Thymus (tissue), 14 donors: ENCODE results near the gene VANGL1. TPM values are rescaled to one million over a fixed set of nuclear protein-coding genes. Genes with fewer than 3 reads are reported as not detected.

ENCODE experiments used
- DNase-seq, 9 donors: peaks; one replicate each; pipeline ENCODE4 v3.0.0-alpha.2; 2013; ENCODE audit warnings: low spot score in 9 of 9, low read depth in 6 of 9, missing footprints in 1 of 9
- H3K27ac ChIP-seq, 2 donors: one replicate each; pipeline ENCODE4 v1.5.1; 2013; ENCODE audit warnings: control low read depth in 1 of 2, low read depth in 1 of 2, low read length in 1 of 2, mild to moderate bottlenecking in 1 of 2, moderate library complexity in 1 of 2
- H3K27me3 ChIP-seq, 2 donors: one replicate each; pipeline ENCODE4 v1.5.1; 2013; ENCODE audit warnings: low read length in 1 of 2; ENCODE audit not compliant: control insufficient read depth in 2 of 2, insufficient read depth in 1 of 2
- H3K36me3 ChIP-seq, 2 donors: one replicate each; pipeline ENCODE4 v1.5.1; 2013; ENCODE audit warnings: low read length in 1 of 2, mild to moderate bottlenecking in 1 of 2, moderate library complexity in 1 of 2; ENCODE audit not compliant: control insufficient read depth in 2 of 2, insufficient read depth in 2 of 2
- H3K4me1 ChIP-seq, 2 donors: one replicate each; pipeline ENCODE4 v1.5.1; 2013; ENCODE audit warnings: low read length in 2 of 2; ENCODE audit not compliant: control insufficient read depth in 2 of 2, insufficient read depth in 2 of 2
- H3K4me3 ChIP-seq, 2 donors: one replicate each; pipeline ENCODE4 v1.5.1; 2013; ENCODE audit warnings: low read length in 2 of 2, control low read depth in 1 of 2, mild to moderate bottlenecking in 1 of 2
- H3K9me3 ChIP-seq, 2 donors: one replicate each; pipeline ENCODE4 v1.5.1; 2013; ENCODE audit warnings: low read length in 1 of 2, mild to moderate bottlenecking in 1 of 2; ENCODE audit not compliant: control insufficient read depth in 2 of 2, insufficient read depth in 1 of 2
- WGBS: extraction: QIAGEN DNeasy Blood & Tissue Kit; methylation state at CpG from one replicate; pipeline ENCODE4 v1.1.7; 2013; 5-methylcytosine and 5-hydroxymethylcytosine counted together
- long read RNA-seq, 10 donors: transcript quantifications; one replicate each; lab custom pipeline, GENCODE V29; 2026
- polyA plus RNA-seq: library from polyadenylated mRNA; stranded (reverse); fragments of 200-250 nt; gene quantifications from one replicate; pipeline ENCODE4 v1.2.3, GENCODE V29; 2013
- total RNA-seq: library from RNA; stranded (reverse); fragments of 120-200 nt; gene quantifications from one replicate; pipeline ENCODE4 v1.2.4, GENCODE V29; 2013
- donor health status: healthy.

The VANGL1 gene
- 6.7 TPM for total RNA-seq
- 2.9 TPM for polyA plus RNA-seq
- long read RNA-seq, donor 1 = 0 reads
- long read RNA-seq, donor 2, full-length matches to known transcripts = 11 of 11 reads
- long read RNA-seq, donor 2, partial matches to known transcripts = 0 of 11 reads
- long read RNA-seq, donor 2, other reads (novel, unspliced or antisense) = 0 of 11 reads
- long read RNA-seq, donor 3, full-length matches to known transcripts = 3 of 3 reads
- long read RNA-seq, donor 3, partial matches to known transcripts = 0 of 3 reads
- long read RNA-seq, donor 3, other reads (novel, unspliced or antisense) = 0 of 3 reads
- long read RNA-seq, donor 4, full-length matches to known transcripts = 2 of 2 reads
- long read RNA-seq, donor 4, partial matches to known transcripts = 0 of 2 reads
- long read RNA-seq, donor 4, other reads (novel, unspliced or antisense) = 0 of 2 reads
- long read RNA-seq, donor 5, full-length matches to known transcripts = 2 of 8 reads
- long read RNA-seq, donor 5, partial matches to known transcripts = 6 of 8 reads
- long read RNA-seq, donor 5, other reads (novel, unspliced or antisense) = 0 of 8 reads
- long read RNA-seq, donor 6, full-length matches to known transcripts = 2 of 2 reads
- long read RNA-seq, donor 6, partial matches to known transcripts = 0 of 2 reads
- long read RNA-seq, donor 6, other reads (novel, unspliced or antisense) = 0 of 2 reads
- long read RNA-seq, donor 7 = 0 reads
- long read RNA-seq, donor 8, full-length matches to known transcripts = 3 of 3 reads
- long read RNA-seq, donor 8, partial matches to known transcripts = 0 of 3 reads
- long read RNA-seq, donor 8, other reads (novel, unspliced or antisense) = 0 of 3 reads
- long read RNA-seq, donor 9, full-length matches to known transcripts = 2 of 2 reads
- long read RNA-seq, donor 9, partial matches to known transcripts = 0 of 2 reads
- long read RNA-seq, donor 9, other reads (novel, unspliced or antisense) = 0 of 2 reads
- long read RNA-seq, donor 10 = 0 reads

DNA sequence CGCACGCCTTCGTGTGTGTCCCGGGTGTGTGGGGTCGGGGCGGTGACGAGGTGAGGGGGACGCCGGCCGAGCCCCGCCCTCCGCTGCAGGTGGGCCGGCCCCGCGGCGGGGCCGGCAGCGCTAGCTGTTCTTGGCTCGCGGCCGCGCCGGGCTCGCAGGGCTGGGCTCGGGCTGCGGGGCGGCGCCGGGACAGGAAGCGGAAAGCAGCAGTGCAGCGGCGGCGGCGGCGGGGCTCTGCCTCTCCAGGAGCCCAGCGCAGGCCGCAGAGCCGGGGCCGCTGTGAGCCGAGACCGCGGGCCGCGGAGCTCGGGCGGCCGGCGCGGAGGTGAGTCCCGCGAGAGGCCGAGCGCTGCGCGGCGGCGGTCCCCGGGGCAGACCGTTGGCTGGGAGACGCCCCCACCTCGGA lies at the start of gene VANGL1:
VANGL1 (plus strand) TSS at position 209 of the 406 bp plus-strand sequence. CDS start 9,444 bp downstream, outside the sequence.
- peak in 4 of 9 donors; percentile 37 to 75 (median 56) for DNase-seq
- no peaks in the 10 kb centered on the region for H3K27me3 ChIP-seq
- 1% methylated on average over 61 of the region's 61 CpGs for WGBS
- H3K4me1 ChIP-seq = peaks cover 6 to 7% of the 10 kb centered on the region in 2 donors
- peaks cover 6 to 22% of the 10 kb centered on the region in 2 donors for H3K9me3 ChIP-seq
- no peaks in the 10 kb centered on the region for H3K36me3 ChIP-seq
- peak within 1 kb of the TSS in 1 of 2 donors; percentile 60 for H3K27ac ChIP-seq
- peak within 1 kb of the TSS; percentile 76 to 87 for H3K4me3 ChIP-seq

- 96% methylated on average over 1 of the region's 1 CpG for WGBS
- DNase-seq = no peak
- H3K27ac ChIP-seq = no peak overlapping the region
- H3K36me3 ChIP-seq = no peaks in the 10 kb centered on the region
- H3K4me1 ChIP-seq = peaks cover 0 to 2% of the 10 kb centered on the region in 2 donors
- H3K27me3 ChIP-seq = no peaks in the 10 kb centered on the region
- no peak overlapping the region for H3K4me3 ChIP-seq
- H3K9me3 ChIP-seq = peaks cover 0 to 9% of the 10 kb centered on the region in 2 donors
Observed at GRCh38 chr1:115592264-115592663, 49.5 kb upstream of the VANGL1 start.

GRCh38 chr1:115593365-115594259 lies 48.2 kb upstream of the VANGL1 start:
- DNase-seq = no peak
- H3K27me3 ChIP-seq = no peaks in the 10 kb centered on the region
- peaks cover 0 to 2% of the 10 kb centered on the region in 2 donors for H3K4me1 ChIP-seq
- H3K4me3 ChIP-seq = no peak overlapping the region
- WGBS = 97% methylated on average over 4 of the region's 4 CpGs
- no peak overlapping the region for H3K27ac ChIP-seq
- H3K36me3 ChIP-seq = no peaks in the 10 kb centered on the region
- peaks cover 0 to 5% of the 10 kb centered on the region in 2 donors for H3K9me3 ChIP-seq

DNA sequence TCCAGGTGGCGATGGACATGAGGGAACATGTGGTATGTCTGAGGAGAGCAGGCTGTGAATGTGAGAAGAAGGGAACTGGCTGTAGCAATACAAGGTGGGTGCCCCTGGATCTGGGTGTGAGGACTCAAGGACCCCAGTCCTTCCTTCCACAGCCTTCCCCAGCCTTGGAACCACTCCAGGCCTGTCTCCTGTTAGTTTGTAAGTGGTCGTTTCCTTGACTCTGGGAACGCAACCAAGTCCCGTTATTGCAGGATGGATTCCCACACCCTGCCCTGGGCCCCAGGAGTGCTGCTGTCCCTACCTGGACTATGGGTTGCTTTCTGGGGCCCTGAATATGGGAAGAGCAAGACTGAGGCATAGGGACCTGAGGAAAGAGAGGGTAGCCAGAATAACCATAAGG lies 47.2 kb upstream of the VANGL1 start:
- Histone ChIP-seq H3K4me3 (no peak overlapping the region), H3K27me3 (no peaks in the 10 kb centered on the region), H3K27ac (no peak overlapping the region), H3K4me1 (peaks cover 0 to 2% of the 10 kb centered on the region in 2 donors), H3K9me3 (peaks cover 0 to 5% of the 10 kb centered on the region in 2 donors), H3K36me3 (no peaks in the 10 kb centered on the region)
- no peak for DNase-seq
- 93% methylated on average over 4 of the region's 4 CpGs for WGBS

GRCh38 chr1:115595279-115596079 lies 46.3 kb upstream of the VANGL1 start:
- H3K36me3 ChIP-seq = no peaks in the 10 kb centered on the region
- H3K4me3 ChIP-seq = no peak overlapping the region
- peaks cover 0 to 2% of the 10 kb centered on the region in 2 donors for H3K4me1 ChIP-seq
- H3K9me3 ChIP-seq = peaks cover 0 to 5% of the 10 kb centered on the region in 2 donors
- no peak overlapping the region for H3K27ac ChIP-seq
- 70% methylated on average over 12 of the region's 12 CpGs for WGBS
- DNase-seq = peak; percentile 37 to 79 (median 58)
- H3K27me3 ChIP-seq = no peaks in the 10 kb centered on the region

GRCh38 chr1:115596080-115596780 lies 45.5 kb upstream of the VANGL1 start:
- H3K27me3 ChIP-seq = no peaks in the 10 kb centered on the region
- H3K4me3 ChIP-seq = no peak overlapping the region
- H3K9me3 ChIP-seq = peaks cover 0 to 5% of the 10 kb centered on the region in 2 donors
- no peaks in the 10 kb centered on the region for H3K36me3 ChIP-seq
- H3K4me1 ChIP-seq = peaks cover 0 to 2% of the 10 kb centered on the region in 2 donors
- DNase-seq = no peak
- WGBS = 46% methylated on average over 7 of the region's 7 CpGs
- H3K27ac ChIP-seq = no peak overlapping the region

DNA sequence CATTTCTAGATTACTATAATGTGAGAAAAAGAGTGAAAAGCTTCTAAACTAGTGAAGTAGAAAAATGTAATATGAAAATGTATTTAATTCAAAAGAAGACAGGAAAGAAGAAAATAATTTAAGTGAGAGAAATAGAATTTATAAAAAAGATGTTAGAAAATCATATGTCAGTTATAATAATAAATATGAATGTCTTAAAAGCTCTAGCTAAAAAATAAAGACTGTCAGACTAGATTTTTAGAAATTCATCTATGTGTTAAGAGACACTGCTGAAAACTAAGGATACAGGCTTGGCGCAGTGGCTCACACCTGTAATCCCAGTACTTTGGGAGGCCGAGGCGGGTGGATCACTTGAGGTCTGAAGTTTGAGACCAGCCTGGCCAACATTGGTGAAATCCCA lies 37.3 kb upstream of the VANGL1 start:
- Histone ChIP-seq H3K4me1 (peaks cover 0 to 2% of the 10 kb centered on the region in 2 donors), H3K36me3 (no peaks in the 10 kb centered on the region), H3K4me3 (no peak overlapping the region), H3K27me3 (no peaks in the 10 kb centered on the region), H3K27ac (no peak overlapping the region), H3K9me3 (no peaks in the 10 kb centered on the region)
- 99% methylated on average over 3 of the region's 3 CpGs for WGBS
- DNase-seq = no peak
